GM23338 (cell line): ENCODE measurements around the gene HTRA2.

Experiments
- CREB1 ChIP-seq: fragments of 250-450 bp; sonication (Bioruptor Pico); IDR thresholded peaks from 2 replicates; pipeline ENCODE4 v1.5.0; 2020; ENCODE audit warnings: low read depth, mild to moderate bottlenecking, moderate library complexity
- EZH2 ChIP-seq: fragments of 200-600 bp; sonication (generic); IDR thresholded peaks from one replicate; pipeline ENCODE4 v1.8.0; 2017; ENCODE audit warnings: antibody characterized with exemption, mild to moderate bottlenecking, low read depth; ENCODE audit not compliant: unreplicated experiment
- EZH2phosphoT487 ChIP-seq: fragments of 200-600 bp; sonication (generic); IDR thresholded peaks from one replicate; pipeline ENCODE4 v1.8.1; 2018; ENCODE audit warnings: antibody characterized with exemption; ENCODE audit not compliant: unreplicated experiment
- JUNB ChIP-seq: IDR thresholded peaks from one replicate; pipeline ENCODE4 v1.6.1; 2016; ENCODE audit warnings: antibody characterized with exemption; ENCODE audit not compliant: unreplicated experiment
- NANOG ChIP-seq: IDR thresholded peaks from 2 replicates; pipeline ENCODE4 v1.6.1; 2016; ENCODE audit warnings: antibody characterized with exemption, borderline replicate concordance
- POLR2AphosphoS5 ChIP-seq: IDR thresholded peaks from 2 replicates; pipeline ENCODE4 v1.6.1; 2016; ENCODE audit warnings: antibody characterized with exemption, low read depth
- REST ChIP-seq: IDR thresholded peaks from one replicate; pipeline ENCODE4 v1.6.1; 2018; ENCODE audit warnings: antibody characterized with exemption; ENCODE audit not compliant: unreplicated experiment
- STAT1 ChIP-seq: IDR thresholded peaks from one replicate; pipeline ENCODE4 v1.6.1; 2016; ENCODE audit warnings: antibody characterized with exemption; ENCODE audit not compliant: unreplicated experiment
- ZNF114 ChIP-seq: fragments of 250-450 bp; sonication (Bioruptor Pico); IDR thresholded peaks from 2 replicates; pipeline ENCODE4 v1.5.0; 2020; ENCODE audit warnings: mild to moderate bottlenecking, moderate library complexity
- ZNF331 ChIP-seq: fragments of 250-450 bp; sonication (Bioruptor Pico); IDR thresholded peaks from 2 replicates; pipeline ENCODE4 v1.5.0; 2020; ENCODE audit warnings: low read depth, mild to moderate bottlenecking, moderate library complexity
- TF ChIP-seq, protein P1 (sequence below), 2 experiments: fragments of 200-600 bp in 1 of 2; sonication (generic) in 1 of 2; conservative IDR thresholded peaks; 2 replicates each; pipeline versions ENCODE4 v1.5.1 to v1.6.1; 2016 to 2017; ENCODE audit warnings: antibody characterized with exemption in 2 of 2, low read depth in 2 of 2, mild to moderate bottlenecking in 2 of 2, moderate library complexity in 1 of 2

- TF ChIP-seq REST (no peak), POLR2AphosphoS5 (no peak), JUNB (no peak), EZH2phosphoT487 (no peak), NANOG (no peak), EZH2 (no peak), CREB1 (CRISPR knock-in tag) (no peak), ZNF114 (CRISPR knock-in tag) (no peak), ZNF331 (no peak), STAT1 (no peak)
- TF ChIP-seq, protein P1, sequence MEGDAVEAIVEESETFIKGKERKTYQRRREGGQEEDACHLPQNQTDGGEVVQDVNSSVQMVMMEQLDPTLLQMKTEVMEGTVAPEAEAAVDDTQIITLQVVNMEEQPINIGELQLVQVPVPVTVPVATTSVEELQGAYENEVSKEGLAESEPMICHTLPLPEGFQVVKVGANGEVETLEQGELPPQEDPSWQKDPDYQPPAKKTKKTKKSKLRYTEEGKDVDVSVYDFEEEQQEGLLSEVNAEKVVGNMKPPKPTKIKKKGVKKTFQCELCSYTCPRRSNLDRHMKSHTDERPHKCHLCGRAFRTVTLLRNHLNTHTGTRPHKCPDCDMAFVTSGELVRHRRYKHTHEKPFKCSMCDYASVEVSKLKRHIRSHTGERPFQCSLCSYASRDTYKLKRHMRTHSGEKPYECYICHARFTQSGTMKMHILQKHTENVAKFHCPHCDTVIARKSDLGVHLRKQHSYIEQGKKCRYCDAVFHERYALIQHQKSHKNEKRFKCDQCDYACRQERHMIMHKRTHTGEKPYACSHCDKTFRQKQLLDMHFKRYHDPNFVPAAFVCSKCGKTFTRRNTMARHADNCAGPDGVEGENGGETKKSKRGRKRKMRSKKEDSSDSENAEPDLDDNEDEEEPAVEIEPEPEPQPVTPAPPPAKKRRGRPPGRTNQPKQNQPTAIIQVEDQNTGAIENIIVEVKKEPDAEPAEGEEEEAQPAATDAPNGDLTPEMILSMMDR (conservative IDR thresholded peaks at IDR 0.05; ENCODE audit: low read depth in 2 of 2) = no peak
Observed at GRCh38 chr2:74569686-74570085, 40.0 kb downstream of the HTRA2 start.
